ENCODE results near the gene GAB1. TPM values are rescaled to one million over a fixed set of nuclear protein-coding genes. Genes with fewer than 3 reads are reported as not detected.

GAB1 gene
- total and polyA plus RNA-seq, 4 donors, result 2.4 to 31.3 (median 6.9) TPM

DNA sequence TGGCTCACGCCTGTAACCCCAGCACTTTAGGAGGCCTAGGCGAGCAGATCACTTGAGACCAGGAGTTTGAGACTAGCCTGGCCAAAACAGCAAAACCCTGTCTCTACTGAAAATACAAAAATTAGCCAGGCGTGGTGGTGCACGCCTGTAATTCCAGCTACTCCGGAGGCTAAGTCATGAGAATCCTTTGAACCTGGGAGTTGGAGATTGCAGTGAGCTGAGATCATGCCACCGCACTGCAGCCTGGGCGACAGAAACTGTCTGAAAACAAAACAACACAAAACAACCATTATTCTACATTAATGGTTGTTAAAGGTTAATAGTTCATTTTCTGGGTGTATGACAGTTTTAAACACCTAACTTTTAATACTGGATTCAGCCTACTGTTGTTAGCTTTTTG, 175.2 kb downstream of the GAB1 start:
- no peak overlapping the region for H3K9ac ChIP-seq (ENCODE audit: low read depth in 1 of 2, low read length in 2 of 2)
- no peak overlapping the region for H3K27ac ChIP-seq (ENCODE audit: low read depth in 1 of 2, low read length in 2 of 2)
- 97% methylated on average over 7 of the region's 7 CpGs for WGBS
- no peak overlapping the region for H3K4me3 ChIP-seq (ENCODE audit: low read depth in 1 of 3, low read length in 3 of 3)
- H3K27me3 ChIP-seq (ENCODE audit: control insufficient read depth in 4 of 4, insufficient read depth in 4 of 4, low read length in 3 of 4), result no peaks in the 10 kb centered on the region
- H3K9me3 ChIP-seq (ENCODE audit: control insufficient read depth in 4 of 4, low read length in 3 of 4), result no peaks in the 10 kb centered on the region
- no peaks in the 10 kb centered on the region for H3K36me3 ChIP-seq (ENCODE audit: control insufficient read depth in 4 of 4, insufficient read depth in 3 of 4, low read depth in 1 of 4, low read length in 3 of 4)
- no peak for DNase-seq (ENCODE audit: low spot score)
- H3K4me1 ChIP-seq (ENCODE audit: control insufficient read depth in 4 of 4, insufficient read depth in 4 of 4, low read length in 3 of 4), result peaks cover 3 to 31% (median 11%) of the 10 kb centered on the region in 4 donors
- TF ChIP-seq SP1 (IDR thresholded peaks at IDR 0.05) (no peak), YY1 (IDR thresholded peaks at IDR 0.05) (no peak), RXRA (IDR thresholded peaks at IDR 0.05) (no peak), TAF1 (conservative IDR thresholded peaks at IDR 0.05) (no peak), NR2F2 (IDR thresholded peaks at IDR 0.05) (no peak), RAD21 (IDR thresholded peaks at IDR 0.05) (no peak), FOXA1 (IDR thresholded peaks at IDR 0.05) (no peak), REST (IDR thresholded peaks at IDR 0.05) (no peak), MAX (IDR thresholded peaks at IDR 0.05) (no peak), CTCF (IDR thresholded peaks at IDR 0.05; ENCODE audit: low read depth, low read length, missing input control) (no peak), HNF4G (IDR thresholded peaks at IDR 0.05) (no peak), HNF4A (conservative IDR thresholded peaks at IDR 0.05) (no peak), EGR1 (IDR thresholded peaks at IDR 0.05; ENCODE audit: low read depth in 2 of 2) (no peak), FOXA2 (IDR thresholded peaks at IDR 0.05) (no peak), JUND (IDR thresholded peaks at IDR 0.05) (no peak), GABPA (IDR thresholded peaks at IDR 0.05 in 1 of 2, conservative IDR thresholded peaks at IDR 0.05 in 1 of 2) (no peak)
- TF ChIP-seq, protein P1, sequence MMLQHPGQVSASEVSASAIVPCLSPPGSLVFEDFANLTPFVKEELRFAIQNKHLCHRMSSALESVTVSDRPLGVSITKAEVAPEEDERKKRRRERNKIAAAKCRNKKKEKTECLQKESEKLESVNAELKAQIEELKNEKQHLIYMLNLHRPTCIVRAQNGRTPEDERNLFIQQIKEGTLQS (IDR thresholded peaks at IDR 0.05), result no peak
- TF ChIP-seq, protein P2, sequence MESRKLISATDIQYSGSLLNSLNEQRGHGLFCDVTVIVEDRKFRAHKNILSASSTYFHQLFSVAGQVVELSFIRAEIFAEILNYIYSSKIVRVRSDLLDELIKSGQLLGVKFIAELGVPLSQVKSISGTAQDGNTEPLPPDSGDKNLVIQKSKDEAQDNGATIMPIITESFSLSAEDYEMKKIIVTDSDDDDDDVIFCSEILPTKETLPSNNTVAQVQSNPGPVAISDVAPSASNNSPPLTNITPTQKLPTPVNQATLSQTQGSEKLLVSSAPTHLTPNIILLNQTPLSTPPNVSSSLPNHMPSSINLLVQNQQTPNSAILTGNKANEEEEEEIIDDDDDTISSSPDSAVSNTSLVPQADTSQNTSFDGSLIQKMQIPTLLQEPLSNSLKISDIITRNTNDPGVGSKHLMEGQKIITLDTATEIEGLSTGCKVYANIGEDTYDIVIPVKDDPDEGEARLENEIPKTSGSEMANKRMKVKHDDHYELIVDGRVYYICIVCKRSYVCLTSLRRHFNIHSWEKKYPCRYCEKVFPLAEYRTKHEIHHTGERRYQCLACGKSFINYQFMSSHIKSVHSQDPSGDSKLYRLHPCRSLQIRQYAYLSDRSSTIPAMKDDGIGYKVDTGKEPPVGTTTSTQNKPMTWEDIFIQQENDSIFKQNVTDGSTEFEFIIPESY (IDR thresholded peaks at IDR 0.05), result no peak

Measured in liver (tissue), 9 donors.